ENCODE data around the gene NDUFB7. TPM values are rescaled to one million over a fixed set of nuclear protein-coding genes. Genes with fewer than 3 reads are reported as not detected.
A peak's percentile ranks its signal among the peaks of the same experiment; 100 is the strongest.

NDUFB7 gene
- total RNA-seq, 4 donors from 2014 or later = 119 to 543 (median 221) TPM

GRCh38 chr19:14529254-14530004 is 42.4 kb downstream of the NDUFB7 start, which contains the start of gene TECR:
Gene TECR, plus strand, starts transcription at chr19:14529594. Its CDS starts 103 bp downstream, at chr19:14529697.
- Histone ChIP-seq H3K27ac (peak within 1 kb of the TSS; percentile 96 to 98), H3K27me3 (no peaks in the 10 kb centered on the region), H3K36me3 (no peaks in the 10 kb centered on the region), H3K4me3 (peak within 1 kb of the TSS; percentile 80 to 85), H3K4me1 (no peaks in the 10 kb centered on the region), H3K9me3 (no peaks in the 10 kb centered on the region)
- peak; percentile 100 for DNase-seq
- intact Hi-C loops (cut with DNase I; ENCODE audit: low total_unique reads) = no loop called here
- peak; percentile 97 to 98 for TF ChIP-seq POLR2A (IDR thresholded peaks at IDR 0.05)
- TF ChIP-seq, protein P1, sequence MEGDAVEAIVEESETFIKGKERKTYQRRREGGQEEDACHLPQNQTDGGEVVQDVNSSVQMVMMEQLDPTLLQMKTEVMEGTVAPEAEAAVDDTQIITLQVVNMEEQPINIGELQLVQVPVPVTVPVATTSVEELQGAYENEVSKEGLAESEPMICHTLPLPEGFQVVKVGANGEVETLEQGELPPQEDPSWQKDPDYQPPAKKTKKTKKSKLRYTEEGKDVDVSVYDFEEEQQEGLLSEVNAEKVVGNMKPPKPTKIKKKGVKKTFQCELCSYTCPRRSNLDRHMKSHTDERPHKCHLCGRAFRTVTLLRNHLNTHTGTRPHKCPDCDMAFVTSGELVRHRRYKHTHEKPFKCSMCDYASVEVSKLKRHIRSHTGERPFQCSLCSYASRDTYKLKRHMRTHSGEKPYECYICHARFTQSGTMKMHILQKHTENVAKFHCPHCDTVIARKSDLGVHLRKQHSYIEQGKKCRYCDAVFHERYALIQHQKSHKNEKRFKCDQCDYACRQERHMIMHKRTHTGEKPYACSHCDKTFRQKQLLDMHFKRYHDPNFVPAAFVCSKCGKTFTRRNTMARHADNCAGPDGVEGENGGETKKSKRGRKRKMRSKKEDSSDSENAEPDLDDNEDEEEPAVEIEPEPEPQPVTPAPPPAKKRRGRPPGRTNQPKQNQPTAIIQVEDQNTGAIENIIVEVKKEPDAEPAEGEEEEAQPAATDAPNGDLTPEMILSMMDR (IDR thresholded peaks at IDR 0.05) = peak in 1 of 4 experiments; percentile 6

DNA sequence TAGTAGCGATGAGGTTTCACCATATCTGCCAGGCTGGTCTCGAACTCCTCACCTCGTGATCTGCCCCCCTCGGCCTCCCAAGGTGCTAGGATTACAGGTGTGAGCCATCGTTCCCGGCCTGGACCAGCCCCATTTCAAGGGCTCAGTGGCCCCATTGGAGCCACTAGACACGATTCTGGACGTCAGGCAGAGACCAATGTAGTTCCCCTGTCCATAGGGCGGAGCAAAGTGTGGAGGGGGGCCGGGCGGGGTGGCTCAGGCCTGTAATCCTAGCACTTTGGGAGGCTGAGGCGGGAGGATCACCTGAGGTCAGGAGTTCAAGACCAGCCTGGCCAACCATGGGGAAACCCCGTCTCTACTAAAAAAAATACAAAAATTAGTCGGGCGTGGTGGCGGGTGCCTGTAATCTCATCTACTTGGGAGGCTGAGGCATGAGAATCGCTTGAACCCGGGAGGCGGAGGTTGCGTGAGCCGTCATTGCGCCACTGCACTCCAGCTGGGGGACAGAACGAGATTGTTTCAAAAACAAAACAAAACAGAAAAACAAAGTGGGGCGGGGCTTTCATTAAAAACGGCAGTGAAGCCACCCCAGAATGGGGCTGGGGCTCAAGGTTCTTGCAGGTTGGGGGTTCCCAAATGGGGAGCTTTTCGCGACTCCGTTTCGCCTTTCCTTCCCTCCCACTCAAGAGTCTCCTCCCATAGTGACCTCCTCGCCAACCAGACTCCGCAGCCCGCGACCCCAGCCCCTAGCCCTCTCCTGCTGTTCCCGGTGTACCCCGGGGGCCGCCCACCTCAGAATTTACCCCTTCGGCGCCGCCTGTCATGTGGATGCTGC is 43.2 kb downstream of the NDUFB7 start:
- Histone ChIP-seq H3K27ac (peak overlapping the region; percentile 82 to 96), H3K4me1 (no peaks in the 10 kb centered on the region), H3K36me3 (no peaks in the 10 kb centered on the region), H3K9me3 (no peaks in the 10 kb centered on the region), H3K4me3 (peak overlapping the region; percentile 51 to 85), H3K27me3 (no peaks in the 10 kb centered on the region)
- peak in 1 of 2 donors; percentile 38 for DNase-seq
- intact Hi-C loops (cut with DNase I; ENCODE audit: low total_unique reads) = no loop called here
- no peak for TF ChIP-seq POLR2A (IDR thresholded peaks at IDR 0.05)
- TF ChIP-seq, protein P1 (IDR thresholded peaks at IDR 0.05) = no peak

GRCh38 chr19:14526423-14526822 is 45.4 kb downstream of the NDUFB7 start:
- DNase-seq = no peak
- TF ChIP-seq POLR2A (IDR thresholded peaks at IDR 0.05) = no peak
- TF ChIP-seq, protein P1 (IDR thresholded peaks at IDR 0.05) = no peak
- H3K27me3 ChIP-seq = no peaks in the 10 kb centered on the region
- intact Hi-C loops (cut with DNase I; ENCODE audit: low total_unique reads) = no loop called here
- H3K36me3 ChIP-seq = no peaks in the 10 kb centered on the region
- H3K4me1 ChIP-seq = no peaks in the 10 kb centered on the region
- no peak overlapping the region for H3K27ac ChIP-seq
- no peak overlapping the region for H3K4me3 ChIP-seq
- no peaks in the 10 kb centered on the region for H3K9me3 ChIP-seq

GRCh38 chr19:14525729-14526128 is 46.1 kb downstream of the NDUFB7 start:
- Histone ChIP-seq H3K9me3 (no peaks in the 10 kb centered on the region), H3K4me1 (no peaks in the 10 kb centered on the region), H3K4me3 (no peak overlapping the region), H3K27ac (no peak overlapping the region), H3K36me3 (no peaks in the 10 kb centered on the region), H3K27me3 (no peaks in the 10 kb centered on the region)
- no peak for DNase-seq
- intact Hi-C loops (cut with DNase I; ENCODE audit: low total_unique reads) = no loop called here
- TF ChIP-seq POLR2A (IDR thresholded peaks at IDR 0.05) = no peak
- TF ChIP-seq, protein P1 (IDR thresholded peaks at IDR 0.05) = no peak

DNA sequence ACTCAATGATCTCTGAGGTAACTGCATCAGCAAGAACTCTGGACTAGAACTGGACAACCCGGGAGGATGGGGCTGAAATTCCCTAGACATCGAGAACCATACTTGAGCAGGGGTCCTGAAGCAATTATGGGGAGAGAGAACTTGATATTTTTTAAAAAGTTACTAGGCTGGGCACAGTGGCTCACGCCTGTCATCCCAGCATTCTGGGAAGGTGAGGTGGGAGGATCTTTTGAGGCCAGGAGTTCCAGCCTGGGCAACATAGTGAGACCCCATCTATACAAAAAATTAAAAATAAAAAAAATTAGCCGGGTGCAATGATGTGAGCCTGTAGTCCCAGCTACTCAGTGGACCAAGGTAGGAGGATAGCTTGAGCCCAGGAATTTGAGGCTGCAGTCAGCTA is 51.3 kb downstream of the NDUFB7 start:
- Histone ChIP-seq H3K36me3 (no peaks in the 10 kb centered on the region), H3K9me3 (no peaks in the 10 kb centered on the region), H3K4me1 (peaks cover 0 to 6% of the 10 kb centered on the region in 2 donors), H3K27me3 (no peaks in the 10 kb centered on the region), H3K4me3 (no peak overlapping the region), H3K27ac (no peak overlapping the region)
- TF ChIP-seq POLR2A (IDR thresholded peaks at IDR 0.05) = no peak
- TF ChIP-seq, protein P1 (IDR thresholded peaks at IDR 0.05) = no peak
- intact Hi-C loops (cut with DNase I; ENCODE audit: low total_unique reads) = no loop called here
- no peak for DNase-seq
